C1 segment of cervical spinal cord (tissue), 14 donors: ENCODE results near the gene ANXA6.

ENCODE experiments used
- DNase-seq, 14 donors: peaks; one replicate each; lab custom pipeline; 2025; lab: John Stamatoyannopoulos, UW

ANXA6 gene

GRCh38 chr5:151104795-151105194 is 52.8 kb downstream of the ANXA6 start:
- DNase-seq = no peak

- no peak for DNase-seq
These were observed 55.8 kb downstream of the ANXA6 start for GRCh38 chr5:151101746-151102145.

- no peak for DNase-seq
These were observed 56.4 kb downstream of the ANXA6 start for GRCh38 chr5:151101151-151101550.

- no peak for DNase-seq
These were observed 56.9 kb downstream of the ANXA6 start for GRCh38 chr5:151100681-151101080.

- no peak for DNase-seq
These were observed 58.8 kb downstream of the ANXA6 start for GRCh38 chr5:151098768-151099121.

GRCh38 chr5:151097820-151098767 is 59.5 kb downstream of the ANXA6 start:
- peak in 1 of 14 donors; percentile 16 for DNase-seq

- no peak for DNase-seq
These were observed 60.5 kb downstream of the ANXA6 start for GRCh38 chr5:151097061-151097460.

DNA sequence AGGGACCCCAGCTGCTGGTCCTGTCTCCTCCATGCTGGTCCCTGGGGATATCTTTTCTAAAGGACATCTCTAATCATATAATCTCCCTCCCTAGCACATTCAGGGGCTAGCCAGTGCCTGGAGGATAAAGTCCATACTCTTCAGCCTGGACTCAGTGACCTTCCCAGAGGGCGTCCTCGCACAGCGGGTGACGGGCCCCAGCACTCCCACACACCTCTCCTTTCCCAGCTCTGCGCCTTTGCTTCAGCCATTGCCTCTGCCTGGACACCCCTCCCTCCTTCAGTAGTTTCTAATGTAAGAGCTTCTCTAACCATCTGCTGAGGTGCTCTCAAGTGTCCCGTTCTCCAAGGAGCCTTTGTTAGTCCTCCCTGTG is 61.6 kb downstream of the ANXA6 start:
- no peak for DNase-seq

GRCh38 chr5:151095341-151096000 is 62.1 kb downstream of the ANXA6 start:
- DNase-seq = no peak

DNA sequence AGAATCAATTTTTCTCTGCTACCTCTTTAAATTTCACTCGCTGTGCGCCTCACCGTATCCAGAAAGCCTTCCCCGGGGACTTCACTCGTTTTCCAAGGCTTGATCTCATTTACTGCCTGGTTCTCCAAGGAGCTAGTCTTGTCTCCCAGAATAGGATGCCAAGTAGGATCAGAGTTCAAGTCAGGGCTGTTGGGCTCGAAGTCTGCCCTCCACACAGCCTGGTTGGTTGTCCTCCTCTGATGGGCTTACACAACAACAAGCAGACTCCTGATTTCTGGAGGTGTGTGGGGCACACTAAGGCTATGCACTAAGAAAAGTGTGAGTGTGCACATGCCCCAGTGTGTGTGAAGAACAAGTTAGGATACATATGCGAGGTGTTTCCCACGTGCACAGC is 62.7 kb downstream of the ANXA6 start:
- no peak for DNase-seq

GRCh38 chr5:151094030-151094851 is 63.3 kb downstream of the ANXA6 start:
- no peak for DNase-seq

GRCh38 chr5:151093476-151093889 is 64.1 kb downstream of the ANXA6 start:
- no peak for DNase-seq

DNA sequence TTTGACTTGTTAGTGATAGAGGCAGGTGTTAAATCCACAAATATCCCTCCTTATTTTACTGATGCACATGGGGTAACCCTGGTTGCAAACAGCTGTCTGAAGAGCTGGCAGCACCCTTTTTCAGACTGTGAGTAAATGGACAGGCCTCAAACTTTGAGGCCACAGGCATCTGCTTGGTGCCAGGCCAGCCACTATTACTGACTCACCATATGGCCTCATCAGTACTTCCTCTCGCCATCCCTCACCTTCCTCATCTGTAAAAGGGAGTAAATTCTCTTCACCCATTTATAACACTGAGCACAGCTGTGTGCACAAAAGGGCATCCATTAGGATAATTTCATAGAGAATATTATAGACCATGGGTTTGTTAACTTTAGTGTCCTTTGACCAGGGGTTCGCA is 64.8 kb downstream of the ANXA6 start:
- DNase-seq = no peak

GRCh38 chr5:151089726-151090125 is 67.9 kb downstream of the ANXA6 start:
- no peak for DNase-seq

- DNase-seq = no peak
These were observed 68.6 kb downstream of the ANXA6 start for GRCh38 chr5:151088986-151089385.

DNA sequence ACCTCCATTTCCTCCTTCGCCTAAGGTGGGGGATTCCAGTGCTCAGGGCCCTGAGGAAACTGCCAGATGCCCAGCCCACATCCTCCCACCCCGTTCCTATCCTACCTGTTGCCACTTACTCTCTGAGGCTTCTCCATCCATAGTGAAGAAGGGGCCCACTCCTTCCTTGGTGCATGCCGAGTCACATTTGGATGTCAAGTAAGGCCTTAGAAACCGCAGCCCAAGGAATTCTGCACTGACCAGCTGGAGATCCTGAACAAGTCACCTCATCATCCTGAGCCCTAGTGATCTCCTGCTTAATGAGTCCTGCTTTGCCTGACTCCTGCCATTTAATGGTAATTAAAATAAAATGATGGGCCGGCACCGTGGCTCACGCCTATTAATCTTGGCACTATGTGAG is 70.1 kb downstream of the ANXA6 start:
- DNase-seq = no peak

GRCh38 chr5:151086905-151087360 is 70.6 kb downstream of the ANXA6 start:
- DNase-seq = no peak

GRCh38 chr5:151086192-151086869 is 71.2 kb downstream of the ANXA6 start:
- DNase-seq = no peak

- DNase-seq = no peak
These were observed 72.0 kb downstream of the ANXA6 start for GRCh38 chr5:151085517-151086041.

DNA sequence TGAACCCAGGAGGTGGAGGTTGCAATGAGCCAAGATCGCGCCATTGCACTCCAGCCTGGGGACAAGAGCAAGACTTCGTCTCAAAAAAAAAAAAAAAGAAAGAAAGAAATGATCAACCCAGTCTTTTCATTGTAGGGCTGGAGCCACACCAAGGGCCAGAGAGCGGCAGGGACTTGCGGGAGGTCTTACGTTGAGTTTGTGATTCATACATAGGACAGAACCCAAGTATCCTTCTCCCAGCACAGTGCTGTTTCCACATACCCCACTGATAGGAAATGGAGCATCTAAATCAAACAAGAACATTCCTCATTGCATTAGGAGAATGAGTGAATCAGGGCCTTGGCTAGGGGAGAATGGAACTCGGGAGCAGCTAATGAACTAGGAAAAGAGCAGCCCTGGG is 73.2 kb downstream of the ANXA6 start:
- DNase-seq = no peak

DNA sequence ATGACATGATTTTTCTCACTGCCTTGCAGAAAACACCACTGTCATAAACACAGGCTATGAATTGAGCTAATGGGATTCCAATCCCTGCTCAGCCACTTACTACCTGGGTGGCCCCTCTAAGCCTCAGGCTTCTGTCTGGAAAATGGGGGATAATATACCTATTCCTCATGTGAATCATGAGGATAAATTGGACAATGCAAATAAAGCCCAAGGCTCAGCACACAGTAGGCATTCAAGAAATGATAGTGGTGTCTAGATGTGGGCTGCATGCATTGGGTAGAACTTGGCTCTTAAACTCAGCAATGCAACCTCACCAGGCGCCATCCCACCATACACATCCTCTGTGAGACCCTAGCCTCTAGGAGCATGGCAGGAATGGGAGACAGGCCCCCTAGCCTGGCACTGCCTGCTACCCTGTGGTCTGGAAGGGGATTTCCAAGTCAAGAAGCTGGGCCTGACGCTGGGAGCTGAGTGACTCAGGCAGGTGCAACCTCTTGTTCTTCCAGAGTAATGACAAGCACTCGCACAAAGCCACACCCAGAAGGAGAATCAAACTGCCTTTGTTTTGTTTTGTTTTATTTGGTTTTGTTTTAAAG is 74.4 kb downstream of the ANXA6 start:
- no peak for DNase-seq
